ENCODE results near the gene GRSF1.
A peak's percentile ranks its signal among the peaks of the same experiment; 100 is the strongest.
"Not testable (repeated sequence)": the region's sequence is repeated elsewhere in the genome, so short reads cannot be mapped to it uniquely, and the experiment has no call there.

The GRSF1 gene

DNA sequence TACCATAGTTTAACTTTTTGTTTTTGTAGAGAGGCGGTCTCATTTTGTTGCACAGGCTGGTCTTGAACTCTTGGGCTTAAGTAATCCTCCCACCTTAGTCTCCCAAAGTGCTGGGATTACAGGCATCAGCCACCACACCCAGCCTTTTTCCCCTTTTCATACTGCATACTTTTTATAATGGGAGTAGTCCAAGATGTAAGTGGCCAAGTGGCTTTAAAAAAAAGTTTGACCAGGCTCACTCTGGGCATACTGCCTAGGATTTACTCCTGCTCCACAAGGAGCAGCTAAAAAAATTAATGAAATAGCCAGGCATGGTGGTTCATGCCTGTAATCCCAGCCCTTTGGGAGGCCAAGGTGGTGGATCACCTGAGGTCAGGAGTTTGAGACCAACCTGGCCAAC is 6.0 kb downstream of the GRSF1 start:
- peak; percentile 9 for DNase-seq

DNA sequence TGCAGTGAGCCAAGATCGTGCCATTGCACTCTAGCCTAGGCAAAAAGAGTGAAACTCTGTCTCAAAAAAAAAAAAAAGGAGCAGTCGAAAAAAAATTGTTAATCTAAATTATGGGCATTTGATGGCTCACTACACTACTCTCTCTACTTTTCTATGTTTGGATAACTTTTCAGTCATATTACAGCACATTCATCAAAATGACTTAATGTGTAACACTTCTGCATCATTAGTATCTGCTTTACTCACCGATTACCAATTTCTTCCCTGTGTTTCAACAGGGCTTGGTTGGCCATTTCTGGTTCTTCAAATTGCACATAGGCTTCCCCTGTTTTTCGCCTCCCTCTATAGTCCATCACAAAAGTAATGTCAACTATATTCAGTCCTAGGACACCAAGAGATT is 8.4 kb downstream of the GRSF1 start:
- no peak for DNase-seq

DNA sequence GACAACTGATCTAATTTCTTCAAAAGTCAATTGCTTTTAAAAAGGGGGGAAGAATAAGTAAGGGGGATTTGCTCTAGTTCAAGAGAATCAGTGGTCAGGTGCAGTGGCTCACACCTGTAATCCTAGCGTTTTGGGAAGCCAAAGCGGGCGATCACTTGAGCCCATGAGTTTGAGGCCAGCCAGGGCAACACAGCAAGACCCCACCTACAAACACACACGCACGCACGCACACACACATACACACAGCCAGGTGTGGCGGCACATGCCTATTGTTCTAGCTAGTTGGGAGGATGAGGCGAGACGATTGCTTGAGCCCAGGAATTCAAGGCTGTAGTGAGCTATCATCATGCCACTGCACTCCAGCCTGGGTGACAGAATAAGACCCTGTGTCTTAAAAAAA is 9.6 kb downstream of the GRSF1 start:
- no peak for DNase-seq

DNA sequence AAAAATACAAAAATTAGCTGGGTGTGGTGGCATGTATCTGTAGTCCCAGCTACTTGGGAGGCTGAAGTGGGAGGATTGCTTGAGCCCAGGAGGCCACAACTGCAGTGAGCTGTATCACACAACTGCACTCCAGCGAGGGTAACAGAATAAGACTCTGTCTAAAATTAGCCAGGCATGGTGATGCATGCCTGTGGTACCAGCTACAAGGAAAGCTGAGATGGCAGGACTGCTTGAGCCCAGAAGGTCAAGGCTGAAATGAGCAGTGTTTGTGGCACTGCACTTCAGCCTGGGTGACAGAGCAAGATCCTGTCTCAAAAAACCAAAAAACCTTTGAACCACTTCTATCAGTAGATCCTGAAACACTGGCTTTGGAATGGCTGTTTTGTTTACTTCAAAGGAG is 10.2 kb downstream of the GRSF1 start:
- no peak for DNase-seq

DNA sequence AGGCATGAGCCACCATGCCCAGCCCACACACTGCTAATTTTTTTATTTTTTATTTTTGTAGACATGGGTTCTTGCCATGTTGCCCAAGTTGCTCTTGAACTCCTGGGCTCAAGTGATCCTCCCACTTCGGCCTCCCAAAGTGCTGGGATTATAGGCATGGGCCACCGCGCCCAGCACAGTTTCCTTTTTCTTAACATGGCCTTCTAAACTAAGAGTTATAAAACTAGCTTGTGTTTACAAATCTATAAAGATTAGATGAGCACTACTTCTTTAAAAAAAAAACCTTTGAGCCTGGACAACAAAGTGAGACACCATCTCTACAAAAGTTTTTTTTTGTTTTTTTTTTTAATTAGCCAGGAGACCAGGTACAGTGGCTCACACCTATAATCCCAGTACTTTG is 10.7 kb downstream of the GRSF1 start:
- no peak for DNase-seq

DNA sequence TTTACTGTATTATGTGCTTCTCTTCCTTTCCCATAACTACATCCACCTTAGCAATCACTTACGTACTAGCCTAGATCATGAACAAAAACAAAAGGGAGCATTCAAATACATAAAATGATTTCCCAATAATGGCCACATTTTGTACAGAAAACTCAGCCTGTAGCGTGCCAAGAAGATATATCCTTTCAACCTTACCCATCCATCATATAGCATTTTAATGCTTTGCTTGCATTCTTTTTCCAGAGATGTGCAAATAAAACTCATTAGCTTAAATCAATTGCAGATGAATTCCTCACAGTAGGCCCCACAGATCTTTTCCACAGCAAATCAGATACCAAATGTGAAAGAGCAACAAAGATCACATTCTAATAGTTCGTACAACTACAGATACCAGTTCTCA is 20.8 kb downstream of the GRSF1 start:
- DNase-seq = no peak

DNA sequence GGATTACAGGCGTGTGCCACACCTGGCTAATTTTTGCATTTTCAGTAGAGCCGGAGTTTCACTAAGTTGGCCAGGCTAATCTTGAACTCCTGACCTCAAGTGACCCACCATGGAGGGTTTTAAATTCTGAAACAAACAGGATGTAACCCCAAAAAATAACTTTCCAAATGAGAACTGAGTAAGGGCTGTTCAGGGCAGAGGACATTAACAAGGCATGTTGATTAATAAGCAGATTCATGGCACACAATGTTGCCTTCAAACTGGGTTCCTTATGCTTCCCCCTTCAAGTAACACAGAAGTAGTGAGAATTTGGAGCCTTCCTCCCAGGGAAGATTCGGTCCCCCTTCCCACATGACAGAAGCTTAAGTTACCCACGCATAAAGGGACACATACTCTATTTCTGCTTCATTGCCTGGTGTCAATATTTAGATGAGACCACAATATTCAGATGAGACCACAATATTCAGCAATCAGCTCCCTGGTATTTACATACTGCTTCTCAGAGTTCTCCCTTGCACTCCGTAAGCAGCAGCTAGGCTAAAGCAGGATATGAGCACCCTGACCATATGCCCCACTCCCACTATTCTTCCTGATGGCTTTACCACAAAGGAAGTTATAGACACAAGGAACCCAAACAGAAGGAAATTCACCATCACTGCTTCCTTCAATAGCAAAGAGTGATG is 21.4 kb downstream of the GRSF1 start:
- DNase-seq = no peak

DNA sequence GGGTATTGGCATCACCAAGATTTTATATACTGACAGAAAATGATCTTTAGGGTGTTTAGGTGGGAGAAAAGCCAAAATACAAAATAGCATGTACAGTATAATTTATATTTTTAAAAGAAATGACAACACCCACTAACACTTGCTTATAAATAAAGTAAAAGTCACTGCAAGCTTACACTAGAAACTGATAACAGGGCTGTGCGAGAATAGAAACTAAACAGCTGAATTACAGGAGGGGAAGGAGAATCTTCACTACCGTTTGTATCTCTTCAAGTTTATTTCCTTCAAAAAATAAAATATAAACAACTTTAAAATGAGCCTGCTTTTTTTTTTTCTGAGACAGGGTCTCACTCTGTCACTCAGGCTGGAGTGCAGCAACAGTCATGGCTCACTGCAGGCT is 22.8 kb downstream of the GRSF1 start:
- no peak for DNase-seq

DNA sequence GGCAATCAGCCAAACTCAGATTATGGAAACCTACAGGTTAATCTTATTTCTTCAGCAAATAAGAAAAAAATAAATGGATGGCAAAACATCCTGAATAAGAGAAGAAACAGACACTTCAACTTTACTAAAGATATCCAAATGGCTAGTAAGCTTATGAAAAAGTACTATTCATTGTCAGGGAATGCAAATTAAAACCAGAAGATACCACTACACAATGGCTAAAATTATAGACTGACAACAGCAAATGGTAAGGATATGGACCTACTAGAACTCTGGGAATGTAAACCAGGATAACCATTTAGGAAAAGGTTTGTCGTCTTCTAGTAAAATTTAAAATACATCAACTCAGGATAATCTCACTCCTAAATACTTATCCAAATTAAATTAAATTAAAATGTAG is 24.3 kb downstream of the GRSF1 start:
- DNase-seq = no peak

DNA sequence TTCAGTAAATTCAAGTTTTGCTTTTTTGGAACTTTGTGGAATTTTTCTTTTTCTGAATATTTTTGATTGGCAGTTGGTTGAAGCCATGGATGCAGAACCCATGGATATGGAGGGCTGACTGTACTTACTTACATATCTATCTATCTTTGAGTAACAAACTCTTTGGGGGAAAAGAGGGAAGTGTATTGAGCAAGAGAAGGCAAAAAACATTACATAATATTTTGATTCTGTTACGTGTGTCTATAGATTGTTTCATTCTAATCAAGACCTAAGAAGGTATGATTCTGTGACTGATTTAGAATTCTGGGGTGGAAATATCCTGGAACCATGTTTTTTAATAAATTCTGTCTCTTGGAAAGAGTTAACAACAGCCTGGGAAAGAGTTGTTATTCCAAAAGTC is 31.5 kb downstream of the GRSF1 start:
- DNase-seq = no peak

DNA sequence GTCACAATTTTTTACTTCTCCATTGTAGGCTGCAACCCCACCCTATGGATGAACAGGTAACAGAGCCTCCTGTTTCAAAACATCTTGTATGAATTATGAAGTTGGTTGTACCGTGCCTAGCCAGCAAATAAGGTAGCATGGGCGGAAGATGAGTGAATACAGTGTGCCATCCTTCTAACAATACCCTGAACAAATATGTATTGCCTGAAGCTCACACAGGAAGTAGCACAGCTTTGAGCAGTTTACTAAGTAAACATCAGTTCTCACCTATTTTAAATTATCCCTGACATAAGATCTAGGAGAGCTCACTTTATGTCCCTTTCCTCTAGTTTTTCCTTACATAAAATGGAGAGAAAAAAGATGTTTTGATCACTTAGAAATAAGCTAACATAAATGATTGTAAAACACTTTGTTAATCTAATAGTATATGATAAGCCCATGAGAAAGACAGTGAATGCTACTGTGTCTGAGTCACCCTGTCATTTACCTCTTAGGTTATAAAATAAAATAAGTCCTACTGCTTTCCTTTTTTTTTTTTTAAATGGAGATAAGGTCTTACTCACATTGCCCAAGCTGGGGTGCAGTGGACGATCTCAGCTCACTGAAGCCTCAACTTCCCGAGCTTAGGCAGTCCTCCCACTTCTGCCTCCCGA is 36.6 kb downstream of the GRSF1 start:
- no peak for DNase-seq

DNA sequence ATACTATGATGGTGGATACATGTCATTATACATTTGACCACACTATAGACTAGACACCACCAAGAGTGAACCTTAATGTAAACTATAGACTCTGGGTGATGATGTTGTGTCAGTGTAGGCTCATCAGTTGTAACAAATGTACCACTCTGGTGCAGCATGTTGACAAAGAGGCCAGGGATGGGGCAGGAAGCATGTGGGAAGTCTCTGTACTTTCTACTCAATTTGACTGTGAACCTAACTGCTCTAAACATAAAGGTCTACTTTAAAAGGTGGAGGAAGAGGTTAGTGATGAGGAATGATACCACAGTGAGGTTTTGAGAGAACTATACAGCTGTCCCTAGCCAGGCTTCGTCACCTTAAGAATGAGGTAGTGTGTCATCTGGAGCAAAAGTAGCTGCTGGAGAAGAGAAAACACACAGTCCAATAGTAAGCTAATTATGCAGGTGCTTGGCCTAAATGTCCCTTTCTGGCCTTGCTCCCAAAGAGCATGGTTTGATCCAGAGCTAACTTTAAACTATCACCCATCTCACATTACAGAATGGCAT is 38.4 kb downstream of the GRSF1 start:
- no peak for DNase-seq

DNA sequence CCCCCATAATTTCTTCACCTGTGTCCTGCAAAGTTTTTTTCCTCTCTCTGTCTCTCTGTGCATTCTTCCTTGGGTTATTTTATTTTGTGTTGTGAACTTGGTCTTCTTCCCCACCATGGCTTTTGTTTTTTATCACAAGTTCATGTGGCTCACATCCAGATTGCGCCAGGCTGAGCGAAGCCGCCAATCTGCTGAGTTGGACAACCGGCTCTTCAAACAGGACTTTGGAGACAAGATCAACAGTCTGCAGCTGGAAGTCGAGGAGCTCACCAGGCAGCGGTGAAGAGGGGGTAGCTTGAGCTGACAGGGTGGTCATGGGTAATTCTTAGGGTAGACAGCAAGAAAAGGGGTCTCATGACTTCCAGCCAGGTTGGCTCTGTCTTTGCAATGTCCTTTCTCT is 46.1 kb downstream of the GRSF1 start:
- DNase-seq = no peak

DNA sequence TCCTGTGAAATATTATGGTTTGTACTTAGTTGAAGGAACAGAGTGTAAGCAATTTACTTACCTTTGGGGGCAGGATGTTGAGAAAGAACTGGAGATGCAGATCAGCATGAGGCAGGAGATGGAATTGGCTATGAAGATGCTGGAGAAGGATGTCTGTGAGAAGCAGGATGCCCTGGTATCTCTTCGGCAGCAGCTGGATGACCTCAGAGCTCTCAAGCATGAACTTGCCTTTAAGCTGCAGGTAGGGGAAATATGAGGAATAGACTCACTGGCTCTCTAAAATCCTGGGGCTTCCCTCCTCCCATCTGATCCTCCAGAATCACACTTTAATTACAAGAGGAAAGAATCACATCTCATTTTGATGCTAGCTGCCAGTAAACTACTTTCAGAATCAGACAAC is 51.0 kb downstream of the GRSF1 start:
- DNase-seq = no peak

DNA sequence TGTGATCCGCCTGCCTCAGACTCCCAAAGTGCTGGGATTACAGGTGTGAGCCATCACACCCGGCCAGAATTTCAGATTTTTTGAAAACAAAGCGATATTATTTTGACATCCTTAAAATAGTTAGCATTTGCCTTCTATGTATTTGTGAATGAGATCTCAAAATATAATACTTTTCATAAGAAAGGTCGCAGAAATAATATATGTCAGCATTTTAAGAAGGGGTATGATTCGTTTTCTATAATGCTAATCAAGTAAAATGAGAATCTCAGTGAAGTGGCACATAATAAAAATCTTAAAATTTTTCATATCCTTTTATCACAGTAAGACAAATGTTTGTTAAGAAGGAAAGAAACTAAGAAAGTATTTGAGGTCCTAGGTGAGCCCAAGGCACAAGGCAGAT is 52.2 kb downstream of the GRSF1 start:
- DNase-seq = no peak

DNA sequence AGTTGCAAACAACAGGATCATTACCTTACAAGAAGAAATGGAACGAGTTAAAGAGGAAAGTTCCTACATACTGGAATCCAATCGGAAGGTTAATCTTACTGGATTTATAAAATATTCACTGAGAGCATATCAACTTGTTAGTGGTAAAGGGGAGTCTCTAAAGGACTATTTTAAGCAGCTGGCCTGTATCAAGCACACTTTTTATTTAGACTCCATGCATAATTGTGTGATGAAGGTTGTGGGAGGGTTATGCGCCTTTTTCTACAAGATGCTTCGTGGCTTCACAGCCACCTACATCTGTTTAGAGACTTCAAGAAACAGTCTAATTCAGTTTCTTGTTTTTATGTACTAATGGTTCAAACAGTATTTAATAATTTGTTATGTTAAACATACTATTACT is 56.6 kb downstream of the GRSF1 start:
- DNase-seq = no peak

DNA sequence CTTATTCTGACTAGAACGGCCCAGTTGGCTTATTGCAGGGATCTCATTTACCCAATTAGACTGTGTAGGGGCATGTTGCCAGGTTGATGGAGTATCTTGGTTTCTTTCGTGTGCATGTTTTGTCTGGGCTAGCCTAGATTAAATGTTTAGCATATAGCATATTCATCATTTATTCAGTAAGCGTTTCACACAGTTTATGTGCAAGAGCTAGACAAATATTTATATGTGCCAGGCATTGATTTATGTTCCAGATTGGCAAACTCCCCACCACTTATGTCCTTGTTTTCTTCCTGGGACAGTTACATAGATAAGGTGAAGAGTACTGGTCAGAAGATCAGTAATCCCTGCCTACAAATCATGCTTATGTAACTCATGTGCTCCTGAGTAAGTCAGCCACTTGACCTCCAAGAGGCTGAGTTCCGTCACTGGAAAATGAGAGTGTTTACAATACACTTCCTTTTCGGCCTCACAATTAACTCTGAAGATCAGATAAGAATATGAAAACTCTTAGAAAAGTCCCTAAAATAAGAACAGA is 60.7 kb downstream of the GRSF1 start:
- DNase-seq = no peak

DNA sequence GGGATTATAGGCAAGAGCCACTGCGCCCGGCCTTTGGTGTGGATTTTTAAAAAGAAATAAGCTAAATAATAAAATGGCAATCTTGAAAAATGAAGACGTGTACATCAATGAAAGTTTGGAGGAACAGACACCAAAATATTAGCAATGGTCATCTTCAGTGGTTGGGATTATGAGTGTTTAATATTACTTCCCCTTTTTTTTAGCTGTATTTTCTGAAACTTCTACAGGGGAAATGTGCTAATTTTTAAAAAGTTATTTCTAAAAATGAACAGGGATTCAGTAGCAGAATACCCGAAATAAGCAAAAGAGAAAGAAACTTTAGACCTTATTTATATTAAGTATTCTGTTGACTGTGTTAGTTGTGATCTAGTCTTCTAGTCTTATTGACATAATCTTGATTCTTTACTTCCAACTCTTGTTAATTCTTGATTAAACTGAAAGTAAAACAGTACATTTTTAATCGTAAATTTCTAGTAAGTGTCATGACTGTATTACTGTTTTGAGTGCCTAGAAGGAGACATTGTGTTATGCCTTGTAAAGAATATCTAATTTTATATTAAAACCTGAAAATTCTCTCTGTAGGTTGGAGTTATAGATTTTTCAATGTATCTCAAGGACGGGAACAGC is 66.6 kb downstream of the GRSF1 start:
- no peak for DNase-seq

DNA sequence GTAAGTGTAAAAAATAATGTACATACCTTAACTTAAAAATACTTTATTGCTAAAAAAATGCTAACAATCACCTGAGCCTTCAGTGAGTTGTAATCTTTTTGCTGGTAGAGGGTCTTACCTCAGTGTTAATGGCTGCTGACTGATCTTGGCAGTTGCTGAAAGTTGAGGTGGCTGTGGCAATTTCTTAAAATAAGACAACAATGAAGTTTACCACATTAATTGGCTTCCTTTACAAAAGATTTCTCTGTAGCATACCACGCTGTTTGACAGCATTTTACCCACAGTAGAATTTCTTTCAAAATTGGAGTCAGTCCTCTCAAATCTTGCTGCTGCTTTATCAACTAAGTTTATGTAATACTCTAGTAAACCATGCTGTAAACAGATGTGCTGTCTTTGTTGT is 70.3 kb downstream of the GRSF1 start:
- not testable (repeated sequence) for DNase-seq

DNA sequence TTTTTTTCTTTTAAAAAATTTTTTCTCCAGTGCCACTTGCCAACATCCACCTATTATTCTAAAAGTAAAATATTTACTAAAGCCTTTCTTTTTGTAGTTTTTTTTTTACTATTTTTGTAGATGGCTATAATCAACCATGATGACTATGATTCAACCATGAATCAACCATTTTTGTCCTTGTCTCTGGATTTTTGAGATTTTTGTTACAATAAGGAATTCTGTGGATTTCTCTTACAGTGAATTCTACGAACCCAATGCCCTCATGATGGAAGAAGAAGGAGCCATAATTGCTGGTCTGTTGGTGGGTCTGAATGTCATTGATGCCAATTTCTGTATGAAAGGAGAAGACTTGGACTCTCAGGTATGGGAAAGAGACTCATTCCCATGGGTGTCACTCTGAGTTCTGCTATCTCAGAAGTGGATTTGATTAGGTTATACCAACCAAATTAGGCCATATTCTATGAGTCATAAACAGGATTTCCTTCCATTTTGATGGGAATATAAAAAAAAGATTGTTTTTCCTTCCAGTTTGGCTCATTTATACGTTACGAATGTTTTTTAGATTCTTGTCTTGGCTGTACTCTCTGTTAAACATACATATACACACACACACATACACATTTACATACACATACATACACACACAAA is 71.3 kb downstream of the GRSF1 start:
- peak; percentile 46 for DNase-seq

All from EL (cell line).